ES-I3 (cell line): ENCODE measurements around the gene ADORA3.

ENCODE experiments used
- H3K36me3 ChIP-seq: 2 replicates; pipeline ENCODE4 v1.6.1; 2013; ENCODE audit warnings: mild to moderate bottlenecking, low read length, control low read depth, moderate library complexity; ENCODE audit not compliant: insufficient read depth
- H3K4me1 ChIP-seq: 2 replicates; pipeline ENCODE4 v1.6.1; 2013; ENCODE audit warnings: mild to moderate bottlenecking, control low read depth, low read length; ENCODE audit not compliant: insufficient read depth
- H3K9ac ChIP-seq: 2 replicates; pipeline ENCODE4 v1.6.1; 2013; ENCODE audit warnings: low read depth, mild to moderate bottlenecking, low read length, moderate library complexity
- H3K9me3 ChIP-seq: 2 replicates; pipeline ENCODE4 v1.6.1; 2013; ENCODE audit warnings: mild to moderate bottlenecking, low read length, moderate library complexity; ENCODE audit not compliant: control insufficient read depth, insufficient read depth

ADORA3 gene

DNA sequence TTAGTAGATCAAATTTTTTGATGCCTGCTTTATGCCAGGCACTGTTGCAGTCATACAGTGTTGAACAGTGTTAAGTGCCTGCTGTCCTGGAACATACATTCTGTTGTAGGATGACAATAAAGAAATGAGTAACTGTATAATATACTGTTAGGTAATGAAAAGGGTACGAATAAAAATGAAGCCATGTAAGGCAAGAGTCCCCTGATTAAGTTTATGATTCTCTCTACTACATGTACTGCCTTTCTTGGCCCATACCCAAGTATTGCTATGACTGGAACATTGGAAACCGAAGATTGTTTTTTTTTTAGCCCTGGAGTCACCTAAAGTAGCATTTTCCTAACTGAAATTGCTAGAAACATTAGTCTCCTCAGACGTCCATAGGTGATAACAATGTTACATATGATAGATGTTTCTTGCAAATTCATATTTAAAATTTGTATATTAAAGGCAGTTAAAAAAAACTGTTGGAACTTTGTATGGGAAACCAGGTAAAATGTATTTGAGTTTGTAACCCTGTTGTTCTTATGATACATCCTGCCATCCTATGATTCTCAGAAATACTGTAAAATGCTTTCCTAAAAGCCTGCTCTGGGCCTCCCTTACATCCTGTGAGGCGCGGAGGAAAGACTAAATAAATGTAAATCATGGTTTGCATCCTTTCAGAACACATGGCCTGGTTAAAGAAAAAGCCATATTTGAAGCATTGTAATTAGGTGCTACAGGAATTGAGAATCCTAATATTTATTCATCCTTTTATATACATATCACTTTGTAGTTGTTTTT, 48.4 kb downstream of the ADORA3 start:
- H3K9me3 ChIP-seq = no peaks in the 10 kb centered on the region
- no peaks in the 10 kb centered on the region for H3K4me1 ChIP-seq
- no peak overlapping the region for H3K9ac ChIP-seq
- H3K36me3 ChIP-seq = peaks cover 14% of the 10 kb centered on the region

DNA sequence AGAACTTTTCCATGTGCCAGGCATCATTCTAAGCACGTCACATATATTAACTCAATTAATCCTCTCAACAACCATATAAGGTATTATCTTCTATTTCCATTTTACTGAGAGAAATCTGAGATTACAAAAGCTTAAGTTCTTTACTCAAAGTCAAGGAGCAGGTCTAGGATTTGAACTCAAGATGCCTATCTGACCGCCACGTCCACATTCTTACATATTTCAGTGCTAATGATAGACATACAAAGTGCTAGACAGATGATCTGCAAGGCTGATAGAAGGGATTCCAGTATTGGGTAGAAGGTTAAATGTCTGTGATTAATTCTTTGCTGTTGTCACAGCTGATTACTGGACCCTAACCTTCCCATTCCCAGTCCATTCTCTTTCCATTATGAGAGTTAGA, 49.7 kb downstream of the ADORA3 start:
- H3K9ac ChIP-seq = no peak overlapping the region
- peaks cover 11% of the 10 kb centered on the region for H3K36me3 ChIP-seq
- no peaks in the 10 kb centered on the region for H3K4me1 ChIP-seq
- no peaks in the 10 kb centered on the region for H3K9me3 ChIP-seq

DNA sequence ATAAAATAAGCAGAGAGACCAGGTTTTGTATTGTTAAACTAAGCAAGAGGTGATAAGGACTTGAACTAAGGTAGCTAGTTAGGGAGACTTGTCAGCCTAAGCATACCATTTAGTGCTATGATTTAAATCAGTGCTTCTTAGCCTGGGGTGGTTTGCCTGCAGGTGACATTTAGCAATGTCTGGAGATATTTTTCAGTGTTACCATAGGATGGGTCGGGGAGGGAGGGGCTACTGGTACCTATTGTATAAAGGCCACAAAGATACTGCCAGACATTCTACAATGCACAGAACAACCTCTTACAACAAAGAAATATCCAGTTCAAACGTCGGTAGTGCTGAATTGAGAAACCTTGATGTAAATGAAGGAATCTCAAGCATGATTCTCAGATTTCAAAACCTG, 50.9 kb downstream of the ADORA3 start:
- Histone ChIP-seq H3K9me3 (no peaks in the 10 kb centered on the region), H3K36me3 (peaks cover 7% of the 10 kb centered on the region), H3K4me1 (no peaks in the 10 kb centered on the region; the same call in 1 of the 2 replicates), H3K9ac (no peak overlapping the region)

DNA sequence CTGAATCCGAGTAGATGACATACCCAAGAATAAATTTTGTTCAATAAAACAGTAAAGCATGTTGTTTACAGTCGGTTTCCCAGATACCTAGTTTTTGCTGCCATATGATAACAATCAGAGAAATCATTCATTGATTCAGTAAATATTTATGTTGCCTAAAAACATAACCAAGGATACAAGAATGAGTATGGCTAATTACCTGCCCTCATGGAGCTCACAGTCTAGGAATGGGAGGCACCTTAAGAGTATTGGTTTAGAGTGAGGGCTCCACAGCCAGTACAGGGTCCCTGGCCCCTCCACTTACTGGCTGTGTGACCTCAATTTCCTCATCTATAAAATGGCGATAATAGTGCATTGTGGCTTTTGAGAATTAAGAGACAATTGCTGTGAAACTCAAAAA, 53.2 kb downstream of the ADORA3 start:
- H3K9me3 ChIP-seq = no peaks in the 10 kb centered on the region
- H3K36me3 ChIP-seq = peaks cover 23% of the 10 kb centered on the region
- H3K4me1 ChIP-seq = no peaks in the 10 kb centered on the region; the same call in 1 of the 2 replicates
- peak overlapping the region; percentile 88 for H3K9ac ChIP-seq

DNA sequence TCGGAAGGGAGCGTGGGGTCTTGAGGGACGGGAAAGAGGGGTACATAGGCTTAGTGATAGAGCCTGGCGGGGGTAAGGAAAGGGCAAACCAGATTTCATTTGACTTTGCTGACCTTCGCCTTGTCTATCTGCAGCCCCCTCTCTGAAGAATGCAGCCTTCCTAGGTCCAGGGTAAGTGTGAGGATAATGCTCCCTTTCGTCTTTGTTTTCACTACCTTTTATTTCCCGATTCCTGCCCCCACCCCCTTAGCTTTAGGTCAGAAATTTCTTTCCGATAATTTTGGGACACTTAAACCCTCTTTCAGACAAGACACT, 53.8 kb downstream of the ADORA3 start:
- Histone ChIP-seq H3K36me3 (peaks cover 28% of the 10 kb centered on the region), H3K9ac (peak overlapping the region; percentile 88), H3K4me1 (no peaks in the 10 kb centered on the region; the same call in 1 of the 2 replicates), H3K9me3 (no peaks in the 10 kb centered on the region)
